Hematopoietic multipotent progenitor cell treated with erythropoietin and hydrocortisone succinate and interleukin-3 and kit ligand, for 8 days (in vitro differentiated cells): ENCODE results near the gene NCKIPSD.
"Not testable (repeated sequence)": the region's sequence is repeated elsewhere in the genome, so short reads cannot be mapped to it uniquely, and the experiment has no call there.

Source experiments
- DNase-seq: peaks from one replicate; pipeline ENCODE4 v3.0.0-alpha.2; 2015

The NCKIPSD gene

DNA sequence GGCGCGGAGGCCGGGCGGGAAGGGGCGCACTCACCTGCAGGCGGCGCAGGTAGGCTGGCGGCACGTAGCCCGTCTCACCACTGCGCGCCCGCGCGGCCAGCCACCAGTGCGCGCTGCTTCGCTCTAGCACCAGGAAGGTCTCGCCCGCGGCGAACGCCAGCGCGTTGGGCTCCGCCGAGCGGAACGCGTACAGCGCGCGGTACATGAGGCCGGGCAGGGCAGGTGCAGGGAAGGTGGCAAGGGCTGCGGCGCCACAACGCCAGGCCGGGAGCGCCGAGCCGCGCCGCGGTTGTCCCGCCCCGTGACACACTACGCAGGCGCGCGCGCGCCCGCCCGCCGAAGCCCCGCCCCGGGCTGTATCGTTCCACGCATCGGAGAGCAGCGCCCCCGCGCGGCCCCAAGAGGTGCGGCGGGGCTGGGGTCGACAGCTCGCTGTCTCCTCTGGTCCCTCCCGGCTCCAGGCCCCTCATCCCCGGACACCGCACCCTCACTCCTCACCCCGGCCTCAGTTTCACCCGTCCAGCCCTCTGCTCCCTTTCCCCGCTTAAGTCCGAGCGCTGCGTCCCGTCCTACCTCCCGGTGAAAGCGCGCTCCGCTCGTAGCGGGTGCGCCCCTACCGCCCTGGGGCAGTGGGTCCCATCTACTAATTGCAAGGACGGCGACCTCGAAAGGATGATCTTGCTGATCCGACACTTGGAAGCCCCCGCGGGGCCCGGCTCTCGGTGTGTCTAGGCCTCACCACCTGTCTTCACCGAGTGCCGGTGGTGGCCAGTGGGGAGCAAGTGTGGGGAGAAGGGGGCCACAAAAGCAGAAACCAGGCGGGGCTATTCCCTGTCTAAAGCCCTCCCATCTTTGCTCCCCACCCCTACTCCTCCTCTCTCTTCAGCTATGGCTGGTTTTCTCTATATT lies at the start of gene NCKIPSD:
Gene NCKIPSD, minus strand, starts transcription at position 313 of the 909 bp plus-strand sequence. Its CDS starts 108 bp downstream, at position 205.
- peak; percentile 85 for DNase-seq

DNA sequence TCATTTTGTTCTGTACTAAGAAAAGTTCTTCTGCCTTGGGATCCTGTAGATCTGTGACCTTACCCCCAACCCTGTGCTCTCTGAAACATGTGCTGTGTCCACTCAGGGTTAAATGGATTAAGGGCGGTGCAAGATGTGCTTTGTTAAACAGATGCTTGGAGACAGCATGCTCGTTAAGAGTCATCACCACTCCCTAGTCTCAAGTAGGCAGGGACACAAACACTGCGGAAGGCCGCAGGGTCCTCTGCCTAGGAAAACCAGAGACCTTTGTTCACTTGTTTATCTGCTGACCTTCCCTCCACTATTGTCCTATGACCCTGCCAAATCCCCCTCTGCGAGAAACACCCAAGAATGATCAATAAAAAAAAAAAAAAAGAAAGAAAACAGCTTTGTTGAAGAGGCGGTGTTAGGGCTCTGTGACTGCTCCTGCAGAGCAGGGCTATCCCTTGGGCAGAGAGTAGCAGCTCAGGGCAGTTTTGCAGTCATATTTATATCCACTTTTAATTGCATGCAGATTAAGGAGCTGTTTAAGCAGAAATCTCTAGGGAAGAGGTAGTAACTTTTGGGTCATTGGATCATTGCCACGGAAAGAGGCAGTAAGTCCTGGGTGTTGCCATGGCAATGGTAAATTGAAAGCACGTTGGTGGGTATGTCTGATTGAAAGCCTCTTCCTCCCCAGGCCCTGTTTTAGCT lies 49.5 kb upstream of the NCKIPSD start:
- not testable (repeated sequence) for DNase-seq

DNA sequence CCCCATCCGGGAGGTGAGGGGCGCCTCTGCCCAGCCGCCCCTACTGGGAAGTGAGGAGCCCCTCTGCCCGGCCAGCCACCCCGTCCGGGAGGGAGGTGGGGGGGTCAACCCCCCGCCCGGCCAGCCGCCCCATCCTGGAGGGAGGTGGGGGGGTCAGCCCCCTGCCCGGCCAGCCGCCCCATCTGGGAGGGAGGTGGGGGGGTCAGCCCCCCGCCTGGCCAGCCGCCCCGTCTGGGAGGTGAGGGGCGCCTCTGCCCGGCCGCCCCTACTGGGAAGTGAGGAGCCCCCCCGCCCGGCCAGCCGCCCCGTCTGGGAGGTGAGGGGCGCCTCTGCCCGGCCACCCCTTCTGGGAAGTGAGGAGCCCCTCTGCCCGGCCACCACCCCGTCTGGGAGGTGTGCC lies 48.8 kb upstream of the NCKIPSD start:
- DNase-seq = not testable (repeated sequence)

DNA sequence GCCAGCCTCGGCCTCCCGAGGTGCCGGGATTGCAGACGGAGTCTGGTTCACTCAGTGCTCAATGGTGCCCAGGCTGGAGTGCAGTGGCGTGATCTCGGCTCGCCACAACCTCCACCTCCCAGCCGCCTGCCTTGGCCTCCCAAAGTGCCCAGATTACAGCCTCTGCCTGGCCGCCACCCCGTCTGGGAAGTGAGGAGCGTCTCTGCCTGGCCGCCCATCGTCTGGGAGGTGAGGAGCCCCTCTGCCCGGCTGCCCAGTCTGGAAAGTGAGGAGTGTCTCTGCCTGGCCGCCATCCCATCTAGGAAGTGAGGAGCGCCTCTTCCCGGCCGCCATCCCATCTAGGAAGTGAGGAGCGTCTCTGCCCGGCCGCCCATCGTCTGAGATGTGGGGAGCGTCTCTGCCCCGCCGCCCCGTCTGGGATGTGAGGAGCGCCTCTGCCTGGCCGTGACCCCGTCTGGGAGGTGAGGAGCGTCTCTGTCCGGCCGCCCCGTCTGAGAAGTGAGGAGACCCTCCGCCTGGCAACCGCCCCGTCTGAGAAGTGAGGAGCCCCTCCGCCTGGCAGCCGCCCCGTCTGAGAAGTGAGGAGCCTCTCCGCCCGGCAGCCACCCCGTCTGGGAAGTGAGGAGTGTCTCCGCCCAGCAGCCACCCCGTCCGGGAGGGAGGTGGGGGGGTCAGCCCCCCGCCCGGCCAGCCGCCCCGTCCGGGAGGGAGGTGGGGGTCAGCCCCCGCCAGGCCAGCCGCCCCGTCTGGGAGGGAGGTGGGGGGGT lies 48.2 kb upstream of the NCKIPSD start:
- DNase-seq = not testable (repeated sequence)

DNA sequence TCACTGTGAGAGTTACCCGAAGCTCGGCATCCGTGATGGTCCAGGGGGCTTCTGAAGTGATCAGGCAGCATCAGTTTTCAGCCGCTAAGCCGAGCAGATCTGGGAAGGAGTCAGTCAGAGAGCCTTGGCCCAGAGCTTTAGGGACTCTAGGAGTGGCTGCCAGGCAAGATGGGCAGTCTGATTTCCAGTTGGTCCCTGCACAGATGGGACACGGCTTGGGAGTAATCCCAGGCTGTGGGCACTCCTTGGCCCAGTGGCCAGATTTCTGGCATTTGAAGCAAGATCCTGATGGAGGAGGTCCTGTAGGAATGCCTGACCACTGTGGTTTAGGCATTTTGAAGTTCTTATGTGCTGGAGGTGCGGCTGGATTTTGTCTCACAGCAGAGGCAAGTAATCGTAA lies 41.8 kb upstream of the NCKIPSD start:
- no peak for DNase-seq

DNA sequence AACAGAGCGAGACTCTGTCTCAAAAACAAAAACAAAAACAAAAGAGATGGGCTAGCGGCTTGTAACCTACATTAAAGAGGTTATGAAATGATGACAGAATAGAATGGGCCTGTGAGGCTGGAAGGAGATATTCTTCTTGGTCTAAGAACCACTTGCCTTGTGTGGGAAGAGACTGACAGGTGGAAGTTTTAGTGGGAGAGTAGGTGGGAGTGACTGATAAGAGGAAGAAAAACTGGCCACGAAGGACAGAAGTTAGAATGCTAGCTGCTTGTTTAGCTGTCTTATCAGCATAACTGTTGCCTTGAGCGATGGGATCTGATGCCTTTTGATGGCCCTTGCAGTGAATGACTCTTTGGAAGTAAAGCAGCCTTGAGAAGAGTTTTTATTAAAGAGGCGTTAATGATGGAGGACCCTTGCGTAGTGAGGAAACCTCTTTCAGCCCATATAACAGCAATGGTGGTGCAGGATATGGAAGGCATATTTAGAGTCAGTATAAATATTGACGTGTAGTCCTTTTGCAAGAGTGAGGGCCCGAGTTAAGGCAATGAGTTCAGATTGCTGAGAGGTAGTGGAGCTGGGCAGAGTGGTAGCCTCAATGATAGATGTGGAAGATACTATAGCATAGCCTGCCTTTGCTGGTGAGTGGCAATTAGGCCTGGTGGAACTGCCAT lies 39.6 kb upstream of the NCKIPSD start:
- not testable (repeated sequence) for DNase-seq

DNA sequence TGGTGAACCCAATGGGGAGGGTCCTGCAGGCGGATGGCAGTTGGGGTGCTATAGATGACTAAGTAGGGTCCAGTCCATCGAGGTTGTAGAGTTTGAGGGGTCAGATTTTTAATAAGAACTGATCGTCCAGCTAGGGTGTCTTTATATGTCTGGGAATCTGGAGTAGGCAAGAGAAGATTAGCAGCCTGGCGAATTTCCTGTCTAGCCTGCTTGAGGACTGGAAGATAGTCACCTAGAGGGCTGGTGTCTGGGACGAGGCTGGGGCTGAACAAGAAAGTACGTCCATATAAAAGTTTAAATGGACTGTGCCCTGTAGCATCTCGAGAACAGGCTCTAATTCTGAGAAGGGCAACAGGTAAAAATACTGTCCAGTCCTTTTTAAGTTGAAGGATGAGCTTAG lies 38.0 kb upstream of the NCKIPSD start:
- DNase-seq = no peak

DNA sequence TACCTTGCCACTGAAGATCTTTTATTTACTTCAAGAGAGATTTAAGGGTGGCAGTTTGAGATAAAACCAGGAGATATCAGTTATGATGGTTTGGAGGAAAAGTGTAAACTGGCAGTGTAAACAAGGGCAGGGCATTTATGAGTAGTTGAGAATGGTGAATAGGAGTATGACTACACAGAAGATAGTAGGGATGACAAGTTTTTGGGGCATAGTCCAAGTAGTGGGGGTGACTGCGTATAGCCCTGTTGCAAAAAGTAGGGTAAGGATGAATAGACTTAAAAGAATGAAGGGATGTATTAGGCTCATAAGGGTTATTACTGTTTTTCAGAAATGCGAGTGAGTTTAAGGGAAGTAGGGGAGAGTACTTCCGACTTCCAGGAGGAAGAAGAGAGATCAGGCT lies 37.6 kb upstream of the NCKIPSD start:
- not testable (repeated sequence) for DNase-seq

DNA sequence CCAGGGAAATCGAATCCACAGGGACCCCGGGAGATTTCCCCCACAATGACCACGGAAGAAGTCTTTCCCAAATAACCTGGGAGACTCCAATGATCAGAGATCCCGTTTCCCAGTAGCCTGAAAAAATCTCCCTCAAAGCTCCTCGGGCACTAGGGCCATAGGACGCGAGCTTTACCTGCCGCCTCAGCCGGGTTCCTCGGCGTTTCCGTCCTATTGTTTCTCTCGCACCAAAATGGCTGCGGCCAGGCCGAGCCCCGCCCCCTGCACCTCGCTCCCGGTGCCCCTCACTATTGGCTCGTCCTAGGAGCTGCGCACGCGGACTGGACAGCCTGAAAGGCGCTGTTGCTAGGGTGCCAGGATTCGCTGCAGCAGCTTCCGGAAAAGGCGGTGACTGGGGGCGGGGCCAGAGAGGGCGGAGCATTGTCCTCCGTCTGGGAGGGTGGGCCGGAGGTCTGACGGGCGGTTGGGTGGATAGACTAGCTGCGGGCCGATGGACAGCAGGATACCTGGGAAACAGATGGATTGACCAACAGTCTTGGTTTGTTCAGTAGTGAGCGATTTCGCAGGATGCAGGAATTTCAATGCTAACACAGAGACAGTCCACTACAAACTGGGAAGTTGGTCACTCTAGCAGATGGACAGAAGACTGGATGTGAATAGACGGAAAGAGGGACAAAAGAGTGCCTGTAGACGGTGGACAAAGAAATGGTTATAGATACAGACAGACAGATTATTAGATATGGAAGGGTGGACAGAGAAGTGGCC lies 31.4 kb upstream of the NCKIPSD start, which contains the start of gene IP6K2:
Gene IP6K2, minus strand, starts transcription at position 240 of the 765 bp plus-strand sequence. CDS start 21,930 bp downstream, outside the sequence.
- peak; percentile 98 for DNase-seq

DNA sequence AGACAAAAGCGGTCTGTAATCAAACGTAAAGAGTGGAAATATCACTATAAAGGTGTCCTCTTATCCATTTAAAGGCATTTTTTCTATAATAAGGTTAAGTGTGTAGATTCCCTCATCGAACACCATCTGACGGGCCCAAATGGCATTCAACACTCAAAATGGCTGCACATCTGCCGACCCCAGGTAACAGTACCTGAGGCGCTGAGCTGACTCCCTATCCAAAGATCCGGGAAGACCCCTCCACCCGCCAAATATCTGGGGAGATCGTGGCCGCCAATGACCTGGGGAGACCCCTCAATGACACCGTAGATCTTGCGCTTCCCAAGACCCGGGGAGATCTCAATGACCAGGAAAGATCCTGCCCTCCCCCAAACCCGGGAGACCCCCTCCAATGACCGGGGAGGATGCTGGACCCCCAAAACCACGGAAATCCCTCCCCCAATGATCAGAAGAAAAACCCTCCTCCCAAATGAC lies 30.8 kb upstream of the NCKIPSD start:
- peak; percentile 49 for DNase-seq

DNA sequence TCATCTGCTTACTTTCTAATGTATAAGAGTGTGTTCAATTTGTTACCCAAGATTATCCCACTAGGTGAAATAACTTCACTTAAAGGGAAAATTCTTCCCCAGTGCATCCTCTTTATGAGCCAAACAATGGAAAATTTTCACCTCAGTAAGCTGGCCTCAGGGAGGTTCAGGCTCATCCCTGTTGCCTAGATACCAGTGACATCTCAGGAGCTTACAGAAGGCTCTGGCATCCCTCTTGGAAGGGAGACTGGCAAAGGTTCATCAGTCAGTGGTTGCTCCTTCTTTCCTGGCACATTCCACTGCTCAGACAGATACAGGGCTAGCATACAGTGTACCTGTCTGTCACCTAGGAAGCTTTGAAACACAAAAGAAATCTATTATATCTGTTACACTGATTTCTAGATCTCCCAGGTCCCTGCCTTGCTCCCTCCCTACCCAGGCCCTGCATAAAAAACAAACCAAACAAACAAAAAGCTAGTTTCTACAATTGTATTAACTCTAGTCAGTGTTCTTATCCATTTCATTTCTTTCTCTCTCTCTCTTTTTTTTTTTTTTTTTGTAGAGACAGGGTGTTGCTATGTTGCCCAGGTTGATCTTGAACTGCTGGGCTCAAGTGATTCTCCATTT lies 29.6 kb upstream of the NCKIPSD start:
- no peak for DNase-seq

DNA sequence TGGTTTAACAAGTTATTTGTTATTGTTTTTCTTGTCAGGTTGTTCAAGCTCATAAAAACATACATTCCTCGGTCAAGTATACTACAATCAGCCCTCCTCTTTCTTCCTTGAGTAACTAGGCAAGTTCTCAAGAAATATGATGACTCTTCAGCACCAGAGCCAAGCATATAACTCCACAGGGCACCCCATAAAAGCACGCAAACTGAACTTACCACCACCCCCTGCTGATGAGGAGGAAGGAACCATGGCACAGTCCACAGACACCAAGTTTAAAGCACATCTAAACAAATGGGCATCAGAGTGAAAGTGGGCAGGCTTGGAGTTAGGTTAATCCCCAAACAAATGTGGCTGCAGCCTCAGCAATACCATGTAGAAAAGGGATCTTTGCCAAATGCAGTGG lies 26.0 kb upstream of the NCKIPSD start:
- DNase-seq = no peak

DNA sequence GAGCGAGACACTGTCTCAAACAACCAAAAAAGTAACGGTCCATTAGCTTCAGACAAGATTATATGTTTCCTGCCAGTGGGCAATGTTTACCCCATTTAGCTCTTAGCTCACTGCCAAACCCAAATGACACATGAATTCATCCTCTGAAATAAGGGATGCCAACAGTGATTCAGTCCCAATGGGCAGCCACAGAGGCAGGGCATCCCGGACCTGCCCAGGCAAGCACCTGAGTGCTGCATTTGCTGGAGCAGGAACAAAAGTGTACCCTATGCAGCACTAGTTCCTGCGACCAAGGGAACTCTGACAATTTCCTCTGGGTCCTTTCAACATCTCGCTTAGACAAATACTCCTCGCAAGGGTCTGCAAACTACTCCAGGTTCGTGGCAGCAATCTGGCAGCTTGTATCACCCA lies 23.3 kb upstream of the NCKIPSD start:
- no peak for DNase-seq

DNA sequence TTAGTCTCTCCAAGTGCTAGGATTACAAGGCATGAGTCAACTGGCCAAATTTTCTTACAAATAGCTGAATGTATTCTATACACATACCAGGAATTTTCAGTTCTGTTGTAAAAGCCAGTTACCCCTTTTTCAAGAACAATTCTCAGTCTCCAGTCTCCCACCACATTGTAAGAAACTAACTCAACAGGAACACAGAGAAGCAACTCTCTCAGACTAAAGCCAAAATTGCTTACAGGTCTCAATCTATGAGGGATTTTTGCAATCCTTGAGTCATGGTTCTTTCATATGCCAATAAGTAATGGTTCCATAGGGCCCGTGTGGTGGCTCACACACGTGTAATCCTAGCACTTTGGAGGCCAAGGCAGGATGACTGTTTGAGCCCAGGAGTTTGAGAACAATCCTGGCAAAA lies 22.8 kb upstream of the NCKIPSD start:
- DNase-seq = no peak

DNA sequence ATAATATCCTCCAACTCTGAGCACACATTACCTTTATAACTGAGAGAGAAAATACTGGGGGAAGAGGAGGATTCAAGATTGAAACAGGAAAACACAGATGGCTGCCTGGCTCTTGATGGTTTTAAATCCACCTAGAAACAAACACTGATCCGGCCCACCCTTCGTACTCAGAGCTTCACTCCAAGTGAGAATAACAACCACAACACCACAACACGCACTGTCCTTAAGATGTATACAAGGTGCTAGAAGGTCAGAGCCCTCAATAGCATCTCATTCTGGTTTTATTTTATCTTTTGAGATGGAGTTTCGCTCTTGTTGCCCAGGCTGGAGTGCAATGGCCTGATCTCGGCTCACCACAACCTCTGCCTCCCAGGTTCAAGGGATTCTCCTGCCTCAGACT lies 21.4 kb upstream of the NCKIPSD start:
- no peak for DNase-seq

DNA sequence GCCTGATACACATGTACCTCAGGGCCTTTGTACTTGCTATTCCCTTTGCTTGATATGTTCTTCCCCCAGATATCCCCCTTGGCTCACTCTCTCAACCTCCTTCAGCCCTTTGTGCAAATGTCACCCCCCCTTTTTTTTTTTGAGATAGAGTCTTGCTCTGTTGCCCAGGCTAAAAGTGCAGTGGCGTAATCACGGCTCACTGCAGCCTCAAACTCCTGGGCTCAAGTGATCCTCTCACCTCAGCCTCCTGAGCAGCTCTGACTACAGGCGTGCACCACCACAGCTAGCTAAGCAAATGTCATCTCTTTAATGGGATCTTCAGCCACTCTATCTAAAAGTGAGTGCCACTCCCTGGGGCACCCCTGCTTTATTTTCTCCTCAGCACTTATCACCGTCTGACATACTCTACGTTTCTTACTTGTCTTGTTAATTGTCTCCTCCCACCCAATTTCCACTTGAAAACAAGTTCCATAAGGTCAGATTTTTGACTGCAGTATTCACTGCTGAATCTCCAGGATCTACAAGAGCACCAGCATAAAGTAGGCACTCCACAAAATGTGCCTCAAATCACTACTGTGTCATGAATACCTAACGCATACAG lies 16.7 kb upstream of the NCKIPSD start:
- peak; percentile 70 for DNase-seq

DNA sequence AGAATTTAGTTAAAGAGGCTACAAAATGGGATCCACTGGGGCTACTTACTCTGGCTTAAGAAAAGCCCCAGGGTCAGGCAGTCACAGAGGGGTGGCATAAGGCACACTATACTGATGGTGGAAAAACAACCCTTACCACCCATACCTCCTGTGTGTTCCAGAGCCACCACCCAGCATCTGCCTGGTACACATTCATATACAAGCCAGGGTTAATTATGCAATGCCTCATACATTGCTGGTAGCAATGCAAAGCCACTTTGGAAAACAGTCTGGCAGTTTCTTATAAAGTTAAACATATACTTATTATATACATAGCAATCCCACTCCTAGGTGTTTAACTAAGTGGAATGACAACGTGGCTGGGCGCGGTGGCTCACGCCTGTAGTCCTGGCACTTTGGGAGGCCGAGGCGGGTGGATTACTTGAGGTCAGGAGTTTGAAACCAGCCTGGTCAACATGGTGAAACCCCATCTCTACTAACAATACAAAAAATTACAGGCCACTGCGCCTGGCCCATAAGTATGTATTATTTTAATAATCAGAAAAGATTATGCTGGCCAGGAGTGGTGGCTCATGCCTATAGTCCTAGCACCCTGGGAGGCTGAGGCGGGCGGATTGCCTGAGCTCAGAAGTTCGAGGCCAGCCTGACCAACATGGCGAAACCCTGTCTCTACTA lies 15.2 kb upstream of the NCKIPSD start:
- DNase-seq = no peak

DNA sequence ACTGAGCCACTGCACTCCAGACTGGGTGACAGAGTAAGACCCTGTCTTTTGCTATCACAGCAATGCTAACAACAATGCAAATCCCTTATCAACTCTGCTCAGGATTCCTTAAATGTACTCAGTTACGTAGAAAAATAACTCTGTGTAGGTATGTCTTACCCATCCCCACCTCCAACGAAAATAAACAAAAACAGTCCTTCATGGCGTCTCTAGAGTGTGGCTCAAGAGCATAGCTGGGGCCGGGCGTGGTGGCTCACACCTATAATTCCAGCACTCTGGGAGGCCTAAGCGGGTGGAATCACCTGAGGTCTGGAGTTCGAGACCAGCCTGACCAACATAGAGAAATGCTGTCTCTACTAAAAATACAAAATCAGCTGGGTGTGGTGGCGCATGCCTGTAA lies 13.2 kb upstream of the NCKIPSD start:
- no peak for DNase-seq

DNA sequence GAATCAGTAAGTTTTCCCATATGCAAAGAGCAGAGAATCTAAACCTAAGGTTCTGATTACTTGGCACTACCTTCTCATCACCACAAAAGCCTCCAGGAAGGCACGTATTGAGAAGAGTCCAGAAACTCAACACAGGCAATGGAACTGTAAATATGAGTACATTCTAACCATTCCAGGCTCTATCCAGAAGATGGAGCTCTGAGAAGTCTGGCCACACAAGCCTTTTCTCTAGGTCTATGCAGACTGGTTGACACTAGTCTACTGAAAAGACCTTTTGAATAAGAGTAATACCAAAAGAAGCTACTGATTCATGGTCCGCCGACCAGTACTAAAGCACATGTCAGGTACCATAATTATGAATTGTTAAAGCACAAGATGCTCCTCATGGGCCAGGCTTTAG lies 12.2 kb upstream of the NCKIPSD start:
- DNase-seq = no peak

DNA sequence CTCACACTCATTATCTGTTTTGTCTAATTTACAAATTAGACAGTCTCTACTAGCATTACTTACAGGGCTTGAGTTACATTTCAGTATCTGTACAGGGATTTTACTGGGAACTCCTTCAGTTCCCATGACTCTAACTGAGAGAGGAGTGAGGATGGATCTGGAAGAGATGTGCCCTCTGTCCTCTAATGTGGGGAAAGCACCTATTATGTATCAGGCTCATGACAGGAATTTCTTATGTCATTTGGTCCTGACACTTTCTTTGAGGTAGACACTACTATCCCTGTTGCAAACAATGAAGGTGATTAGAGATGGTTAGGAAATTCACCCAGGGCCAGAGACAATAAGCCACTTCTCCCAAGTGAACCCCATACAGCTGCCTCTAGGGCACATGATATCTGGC lies 10.9 kb upstream of the NCKIPSD start:
- DNase-seq = no peak
